Activated CD8-positive, alpha-beta memory T cell treated with anti-CD3 and anti-CD28 coated beads, Interleukin-2, amount 50 U/mL, for 4 hours (primary cell): ENCODE data around the gene ARHGAP4.
A peak's percentile ranks its signal among the peaks of the same experiment; 100 is the strongest.

Experiments used
- DNase-seq: peaks from one replicate; pipeline ENCODE4 v3.0.0-alpha.2; 2020

Gene ARHGAP4

DNA sequence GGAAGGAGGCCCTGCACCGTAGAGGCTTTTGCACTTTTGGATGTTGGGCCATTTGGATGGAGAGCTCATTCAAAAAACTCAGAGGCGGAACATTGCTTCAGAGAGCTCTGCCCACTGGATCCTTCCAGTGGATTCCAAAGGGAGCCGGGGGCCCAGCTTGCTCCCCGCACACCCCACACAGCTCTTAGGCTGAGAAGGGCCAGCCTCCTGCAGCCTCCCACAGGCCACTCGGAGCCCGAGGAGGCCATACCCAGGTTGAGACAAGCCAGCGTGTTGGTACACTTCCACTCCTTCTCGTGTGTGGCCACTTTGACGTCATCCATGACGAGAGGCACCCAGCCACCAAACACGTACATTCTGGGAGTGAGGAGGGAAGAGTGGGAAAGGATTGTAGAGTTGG, 35.2 kb upstream of the ARHGAP4 start:
- DNase-seq, result no peak

DNA sequence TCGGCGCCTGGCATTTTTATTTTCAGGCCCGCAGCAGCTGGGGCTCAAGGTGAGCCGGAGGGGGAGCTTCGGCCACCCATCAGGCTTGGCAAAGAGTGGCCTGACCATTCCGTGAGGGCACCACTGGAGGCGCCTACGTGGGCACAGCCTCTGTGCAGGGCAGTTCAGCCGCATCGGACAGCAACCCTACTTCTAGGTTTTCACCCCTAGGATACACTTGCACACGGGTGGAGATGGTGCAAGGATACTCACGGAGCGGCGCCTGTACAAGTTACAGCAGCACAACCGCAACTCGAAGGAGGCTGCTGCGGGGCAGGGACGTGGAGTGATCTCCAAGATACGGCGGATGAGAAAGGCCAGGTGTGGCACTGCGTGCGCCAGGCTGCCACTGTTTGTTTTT, 34.7 kb upstream of the ARHGAP4 start:
- no peak for DNase-seq

DNA sequence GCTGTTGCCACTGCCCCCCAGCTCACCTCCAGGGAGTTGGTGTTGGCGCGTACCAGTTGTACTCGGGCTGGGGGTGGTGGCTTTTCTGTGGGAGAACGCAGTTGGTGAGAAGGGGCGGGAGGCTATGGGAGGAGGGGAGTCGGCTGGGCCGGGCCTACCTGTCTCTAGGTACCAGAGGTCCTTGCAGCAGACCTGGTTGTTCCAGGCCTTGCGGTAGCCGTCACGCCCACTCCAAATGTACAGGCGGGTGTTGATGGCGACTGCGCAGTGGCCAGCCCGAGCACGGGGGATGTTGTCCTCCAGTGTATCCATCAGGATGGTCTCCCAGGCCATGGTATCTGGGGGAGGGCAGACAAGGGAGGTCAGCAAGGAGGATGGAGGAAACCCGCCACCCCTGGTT, 34.0 kb upstream of the ARHGAP4 start:
- DNase-seq, result no peak

DNA sequence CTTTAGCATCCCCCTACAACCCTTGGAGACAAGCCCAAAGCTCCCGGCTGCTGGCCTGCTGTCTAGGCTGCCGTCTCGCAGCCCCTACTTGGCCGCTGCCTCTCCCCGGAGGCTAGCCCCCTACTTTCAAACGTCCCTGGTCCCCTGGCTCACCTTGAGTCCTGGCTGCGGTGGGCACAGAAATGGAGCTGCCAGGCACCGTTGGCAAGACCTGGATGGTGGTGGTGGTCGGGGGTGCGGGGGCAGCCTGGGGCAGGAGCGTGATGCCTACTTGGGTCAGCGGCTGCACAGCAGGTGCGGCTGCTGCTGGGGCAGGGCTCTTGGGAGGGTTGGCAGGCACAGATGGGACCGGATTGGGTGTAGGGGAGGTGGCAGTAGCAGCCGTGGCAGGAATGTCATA, 33.6 kb upstream of the ARHGAP4 start:
- DNase-seq, result no peak

DNA sequence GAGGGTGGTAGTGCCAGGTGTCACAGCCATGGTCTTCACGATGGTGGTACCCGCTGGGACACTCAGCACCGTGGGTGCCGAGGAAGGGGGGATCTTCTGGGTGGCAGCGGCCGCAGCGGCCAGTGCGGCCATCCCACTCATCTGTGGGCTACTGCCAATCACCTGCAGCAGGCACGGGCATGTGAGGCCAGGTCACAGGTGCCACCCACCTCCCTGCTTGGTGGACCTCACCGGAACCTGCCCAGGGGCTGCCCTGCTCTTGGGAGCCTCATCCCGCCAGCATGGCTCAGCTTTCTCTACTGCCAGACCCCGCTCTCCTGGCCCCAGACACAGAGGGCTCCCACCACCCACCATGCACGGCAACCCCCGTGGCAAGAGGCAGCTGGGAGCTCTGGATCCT, 32.5 kb upstream of the ARHGAP4 start:
- no peak for DNase-seq

DNA sequence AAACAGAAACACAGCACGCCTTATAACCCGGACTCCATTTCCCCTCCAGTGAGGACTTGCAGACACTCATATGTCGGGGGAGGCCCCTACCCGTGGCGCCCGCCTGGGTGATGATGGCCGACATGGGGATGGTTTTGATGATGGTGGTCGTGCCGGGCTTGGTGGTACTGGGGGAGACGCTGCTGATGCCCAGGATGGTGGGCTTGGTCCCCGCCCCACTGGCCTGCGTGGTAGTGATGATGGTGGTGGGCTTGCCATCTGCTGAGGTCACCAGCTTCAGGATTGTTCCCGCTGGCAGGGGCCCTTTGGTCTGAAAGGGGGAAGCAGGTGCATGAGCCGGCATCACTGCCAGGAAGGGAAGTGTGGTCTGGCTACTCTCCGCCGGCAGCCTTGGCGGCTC, 31.2 kb upstream of the ARHGAP4 start:
- DNase-seq, result no peak

DNA sequence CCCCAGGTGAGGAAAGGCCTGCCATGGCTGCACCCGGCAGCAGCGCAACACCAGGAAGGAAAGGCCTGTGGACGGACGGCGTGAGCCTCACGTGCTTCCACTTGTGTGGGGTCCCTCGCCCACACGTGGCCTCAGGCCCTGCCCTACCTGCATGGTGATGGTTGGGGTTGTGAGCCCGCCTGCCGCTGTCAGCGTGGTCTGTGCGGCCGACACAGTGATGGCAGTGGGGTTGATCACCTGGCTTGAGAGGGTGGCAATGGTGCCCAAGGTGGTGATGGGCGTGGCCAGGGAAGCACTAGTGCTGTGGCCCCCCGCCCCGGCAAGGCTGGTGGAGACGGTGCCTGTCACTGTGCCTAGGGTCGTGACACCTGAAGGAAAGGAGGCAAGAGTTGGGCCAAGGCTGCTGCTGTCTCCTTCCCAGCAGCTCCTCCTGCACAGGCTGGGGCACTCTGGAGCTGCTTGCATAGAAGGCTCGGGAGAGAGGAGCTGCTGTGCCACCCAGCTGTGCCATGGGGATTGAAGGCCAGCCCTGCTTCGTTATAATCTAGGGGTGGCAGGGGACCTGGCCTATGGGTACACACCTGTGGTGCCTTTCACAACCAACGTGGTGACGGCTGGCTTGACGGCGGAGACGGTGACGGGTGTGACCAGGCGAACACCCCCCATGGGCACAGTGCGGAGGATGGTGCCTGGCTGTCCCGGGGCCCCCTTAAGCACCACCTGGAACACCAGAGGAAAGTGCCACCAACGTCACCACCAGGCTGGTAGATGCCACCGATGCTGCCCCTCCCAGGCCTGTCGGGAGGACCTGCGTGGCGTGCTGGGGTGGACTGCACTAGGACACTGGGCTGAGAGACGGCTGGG, 30.2 kb upstream of the ARHGAP4 start:
- no peak for DNase-seq

DNA sequence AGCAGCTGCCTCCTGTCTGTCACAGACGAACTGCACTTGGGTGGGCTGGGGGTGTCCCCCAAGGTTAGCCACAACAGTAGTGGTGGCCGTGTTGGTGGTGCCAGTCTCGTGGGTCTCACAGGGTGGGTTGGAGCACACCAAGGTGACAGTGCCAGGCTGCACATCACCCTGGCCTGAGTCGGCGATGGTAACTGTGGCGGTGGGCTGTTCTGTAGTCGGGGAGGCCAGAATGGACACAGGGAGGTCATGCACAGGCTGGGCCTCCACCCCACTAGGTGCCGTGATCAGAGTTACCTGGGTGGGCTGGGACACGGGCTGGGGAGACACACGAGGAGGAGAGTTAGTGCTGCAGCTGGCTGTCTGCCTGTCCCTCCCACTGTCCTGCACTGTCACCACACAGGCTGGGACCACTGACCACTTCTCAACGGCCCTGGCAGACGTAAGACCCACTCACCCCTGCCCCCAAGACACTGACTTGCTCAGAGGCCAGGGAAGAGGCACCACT, 29.2 kb upstream of the ARHGAP4 start:
- no peak for DNase-seq

DNA sequence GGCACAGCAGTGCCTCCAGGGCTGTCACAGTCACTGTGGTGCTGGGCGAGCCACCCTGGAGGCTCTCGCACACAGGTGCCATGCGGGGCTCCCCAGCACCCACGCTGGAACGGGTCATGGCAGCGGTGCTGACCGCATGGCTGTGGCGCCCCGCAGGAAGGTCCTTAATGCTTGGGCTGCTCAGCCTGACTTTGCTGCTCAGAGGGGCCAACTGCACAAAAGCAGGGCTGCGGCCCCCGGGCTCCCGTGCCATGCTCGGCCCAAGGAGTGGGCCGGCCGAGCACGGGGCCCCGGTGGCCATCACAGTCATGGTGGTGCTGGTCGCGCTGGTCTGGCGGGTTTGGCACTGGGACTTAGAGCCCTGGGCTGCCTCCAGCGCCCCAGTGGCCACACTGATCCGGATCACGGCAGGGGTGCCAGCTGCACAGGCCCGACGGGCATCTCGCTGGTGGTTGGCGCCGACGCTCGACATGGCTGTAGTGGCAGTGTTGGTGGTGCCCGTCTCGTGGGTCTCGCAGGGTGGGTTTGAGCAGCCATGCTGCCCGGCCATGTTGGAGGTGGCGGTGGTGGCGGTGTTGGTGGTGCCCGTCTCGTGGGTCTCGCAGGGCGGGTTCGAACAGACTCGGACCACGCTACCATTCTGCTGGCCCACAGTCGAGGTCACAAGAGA, 28.6 kb upstream of the ARHGAP4 start:
- no peak for DNase-seq

DNA sequence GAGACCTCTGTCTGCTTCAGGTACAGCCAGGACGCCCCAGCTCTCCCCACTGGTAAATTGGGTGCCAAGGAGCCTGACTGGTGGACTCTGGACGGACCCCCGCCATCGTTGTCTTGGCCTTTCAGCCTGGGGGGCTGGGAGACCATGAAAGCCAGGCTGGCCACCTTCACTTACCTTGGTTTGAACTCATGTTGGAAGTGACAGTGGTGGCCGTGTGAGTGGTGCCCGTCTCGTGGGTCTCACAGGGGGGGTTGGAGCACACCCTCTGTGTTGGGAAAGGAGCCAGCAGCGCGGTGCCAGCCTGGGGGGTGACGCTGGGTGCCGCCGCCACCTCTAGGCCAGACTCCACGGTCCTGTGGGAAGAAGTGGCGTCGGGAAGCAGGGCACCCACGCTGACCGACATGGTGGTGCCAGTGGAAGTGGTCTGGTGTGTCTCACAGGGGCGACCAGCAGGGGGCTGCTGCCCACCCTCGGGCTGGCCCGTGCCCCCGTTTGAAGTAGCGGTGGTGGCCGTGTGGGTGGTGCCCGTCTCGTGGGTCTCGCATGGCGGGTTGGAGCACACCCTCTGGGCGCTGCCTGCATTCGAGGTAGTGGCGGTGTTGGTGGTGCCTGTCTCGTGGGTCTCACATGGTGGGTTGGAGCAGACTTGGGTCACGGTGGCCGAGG, 28.0 kb upstream of the ARHGAP4 start:
- no peak for DNase-seq

DNA sequence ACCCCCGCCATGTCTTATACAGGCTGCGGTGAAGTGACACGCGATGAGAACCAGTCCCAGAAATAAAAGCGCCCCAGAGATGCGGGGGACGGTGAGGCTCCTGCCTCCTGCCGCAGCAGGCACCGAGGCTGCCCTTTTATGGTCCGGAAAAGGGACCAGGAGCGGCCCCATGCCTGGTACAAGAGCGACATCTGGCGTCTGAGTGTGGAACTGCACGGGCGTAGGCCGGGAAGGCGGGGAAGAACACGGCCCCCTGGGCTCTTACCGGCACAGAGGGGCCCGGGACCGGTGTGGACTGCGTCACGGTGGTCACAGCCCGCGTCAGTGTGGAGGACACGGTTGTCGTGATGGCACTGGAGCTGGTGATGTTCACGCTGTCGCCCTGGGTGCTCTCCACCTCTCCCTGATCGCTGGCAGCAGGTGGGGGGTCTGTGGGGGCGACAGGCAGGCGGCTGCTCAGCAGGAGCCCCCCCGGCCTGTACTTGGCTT, 27.3 kb upstream of the ARHGAP4 start:
- DNase-seq, result peak; percentile 83

DNA sequence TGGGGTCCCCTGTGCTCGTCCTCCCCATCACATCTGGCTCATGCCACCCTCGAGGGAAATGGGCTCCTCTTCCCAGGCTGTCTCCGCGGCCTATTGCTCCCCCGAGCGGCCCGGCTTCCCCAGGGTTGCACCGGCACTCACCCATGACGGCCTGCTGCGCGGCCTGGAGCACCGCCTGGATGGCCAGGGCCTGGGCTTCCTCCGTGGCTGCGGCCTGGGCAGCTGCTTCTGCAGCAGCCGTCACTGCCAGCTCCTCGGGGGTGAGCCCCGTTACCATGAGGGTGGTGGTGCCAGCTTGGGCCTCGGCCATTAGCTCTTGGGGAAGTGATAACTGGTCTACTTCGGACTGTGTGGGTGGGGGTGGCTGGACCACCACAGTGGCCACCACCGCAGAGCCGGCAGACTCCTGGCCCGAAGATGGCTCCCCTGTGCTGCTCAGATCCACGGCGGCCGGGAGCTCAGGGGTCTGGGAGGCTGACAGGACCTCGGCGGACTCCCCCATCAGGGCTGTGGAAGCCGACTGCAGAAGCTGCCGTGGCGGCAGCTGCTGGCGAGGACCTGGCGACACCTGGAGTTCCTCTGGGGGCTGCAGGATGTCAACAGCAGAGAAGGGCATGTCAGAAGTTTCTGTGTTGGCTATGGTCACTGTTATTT, 26.4 kb upstream of the ARHGAP4 start:
- DNase-seq, result no peak

DNA sequence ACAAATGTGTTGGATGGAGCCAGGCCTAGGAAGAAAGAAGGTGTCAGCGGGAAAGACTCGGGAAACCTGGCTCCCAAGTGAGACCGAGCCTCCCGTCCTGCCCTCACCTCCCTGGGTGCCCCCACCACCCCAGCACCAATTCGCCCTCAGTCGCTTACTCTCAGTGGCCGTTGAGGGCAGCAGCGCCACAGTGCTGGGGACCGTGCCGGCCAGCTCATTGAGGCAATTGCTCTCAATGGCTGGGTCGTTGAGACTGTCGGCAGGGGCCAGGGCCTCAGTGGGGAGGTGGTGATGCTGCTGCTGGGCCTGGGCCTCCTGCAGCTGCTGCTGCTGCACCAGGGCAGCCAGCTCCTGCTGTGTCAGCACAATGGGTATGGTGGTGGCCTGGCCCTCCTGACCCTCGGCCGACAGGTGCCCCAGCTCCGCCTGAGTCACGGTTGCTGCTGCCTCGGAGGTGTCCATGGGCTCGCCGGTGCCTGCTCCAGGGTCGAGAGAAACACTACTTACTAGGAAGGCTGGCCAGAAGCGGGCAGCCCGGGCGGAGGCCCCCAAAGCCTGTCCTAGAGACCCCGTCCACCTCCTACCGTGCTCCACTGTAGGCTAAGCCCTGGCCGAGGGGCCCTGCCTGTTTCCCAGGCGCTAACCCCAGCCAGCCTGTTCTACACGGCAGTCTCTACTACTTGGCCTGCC, 25.8 kb upstream of the ARHGAP4 start:
- no peak for DNase-seq

DNA sequence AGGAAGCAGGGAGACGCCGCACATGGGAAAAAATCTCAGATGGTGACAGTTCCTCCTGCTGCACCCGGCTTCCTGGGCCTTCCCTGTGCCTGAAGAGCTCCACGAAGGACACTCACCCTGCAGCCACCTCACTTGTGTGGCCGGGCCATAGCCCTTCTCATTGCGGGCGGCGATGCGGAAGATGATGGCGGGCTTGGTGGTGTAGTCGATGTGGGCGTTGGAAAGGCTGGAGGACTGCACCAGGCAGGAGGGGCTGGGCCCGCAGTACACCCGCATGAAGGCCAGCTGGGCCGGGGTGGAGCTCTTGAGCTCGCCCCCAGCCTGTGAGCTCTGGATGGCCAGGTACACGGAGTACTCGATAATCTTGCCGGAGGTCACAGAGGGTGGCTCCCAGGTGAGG, 24.1 kb upstream of the ARHGAP4 start:
- no peak for DNase-seq

DNA sequence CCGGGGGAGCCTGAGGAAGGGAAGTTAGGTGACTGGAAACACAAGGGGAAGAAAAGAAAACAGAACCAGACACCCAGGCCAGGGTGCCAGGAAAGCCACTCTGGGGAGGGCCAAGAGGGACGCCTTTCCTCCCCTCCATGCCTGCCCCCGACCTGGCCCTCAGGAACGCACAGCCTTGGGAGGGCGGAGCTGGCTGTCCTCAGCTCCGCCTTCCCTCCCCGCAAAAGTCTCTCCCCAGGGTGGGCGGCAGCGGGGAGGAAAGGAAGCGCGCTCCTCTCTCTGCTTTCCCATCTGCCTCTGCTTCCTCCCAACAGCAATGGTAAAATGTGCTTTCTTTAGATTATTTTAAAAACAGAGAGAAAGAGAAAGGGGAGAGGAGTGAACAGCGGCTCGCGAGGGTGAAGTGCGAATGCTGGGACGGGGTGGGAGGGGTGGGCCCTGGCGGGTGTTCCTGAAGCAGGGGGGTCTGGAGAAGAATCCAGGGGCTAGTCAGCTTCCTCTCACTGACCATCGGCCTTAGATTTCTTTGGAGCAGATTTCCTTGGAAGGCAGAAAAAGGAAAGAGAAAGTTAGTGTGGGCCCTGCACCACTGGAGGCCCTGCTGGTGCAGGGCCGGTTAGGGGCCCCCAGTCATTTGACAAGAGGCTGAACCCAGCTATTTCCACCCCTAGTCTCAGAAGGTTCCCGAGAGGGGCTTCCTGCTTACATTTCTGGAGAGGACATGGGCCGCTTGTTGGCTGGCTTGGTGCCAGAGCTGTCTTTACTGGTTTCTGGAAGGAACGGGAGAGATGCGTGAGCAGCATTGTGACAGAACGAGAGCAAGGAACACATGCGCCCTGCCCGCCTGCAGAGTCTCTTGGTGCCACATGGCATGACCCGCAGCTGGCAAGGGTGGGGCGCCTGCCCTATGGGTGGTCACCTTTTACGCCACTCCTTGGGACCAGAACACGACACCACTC, 23.1 kb upstream of the ARHGAP4 start:
- DNase-seq, result no peak

DNA sequence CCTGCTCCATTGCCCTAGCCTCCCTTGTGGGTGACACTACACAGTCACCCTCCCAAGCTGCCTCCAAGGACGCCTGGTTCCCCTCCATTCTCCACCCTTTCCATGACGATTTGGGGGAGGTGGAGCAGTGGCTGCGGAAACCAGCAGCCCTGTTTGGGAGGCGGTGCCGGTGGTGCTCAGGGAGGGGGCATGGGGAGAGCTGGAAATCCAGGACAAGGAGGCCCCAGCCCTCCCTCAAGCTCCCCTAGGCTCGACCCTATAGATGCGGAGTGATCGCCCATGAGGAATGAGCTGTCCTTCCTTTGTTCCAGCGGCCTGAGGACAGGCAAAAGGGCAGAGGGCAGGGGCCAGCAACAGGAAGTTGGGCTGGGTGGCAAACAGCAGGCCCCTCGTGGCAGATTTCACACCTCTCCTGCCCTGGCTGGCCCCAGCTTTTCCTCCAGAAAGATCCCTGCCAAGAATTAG, 22.0 kb upstream of the ARHGAP4 start:
- DNase-seq, result no peak

DNA sequence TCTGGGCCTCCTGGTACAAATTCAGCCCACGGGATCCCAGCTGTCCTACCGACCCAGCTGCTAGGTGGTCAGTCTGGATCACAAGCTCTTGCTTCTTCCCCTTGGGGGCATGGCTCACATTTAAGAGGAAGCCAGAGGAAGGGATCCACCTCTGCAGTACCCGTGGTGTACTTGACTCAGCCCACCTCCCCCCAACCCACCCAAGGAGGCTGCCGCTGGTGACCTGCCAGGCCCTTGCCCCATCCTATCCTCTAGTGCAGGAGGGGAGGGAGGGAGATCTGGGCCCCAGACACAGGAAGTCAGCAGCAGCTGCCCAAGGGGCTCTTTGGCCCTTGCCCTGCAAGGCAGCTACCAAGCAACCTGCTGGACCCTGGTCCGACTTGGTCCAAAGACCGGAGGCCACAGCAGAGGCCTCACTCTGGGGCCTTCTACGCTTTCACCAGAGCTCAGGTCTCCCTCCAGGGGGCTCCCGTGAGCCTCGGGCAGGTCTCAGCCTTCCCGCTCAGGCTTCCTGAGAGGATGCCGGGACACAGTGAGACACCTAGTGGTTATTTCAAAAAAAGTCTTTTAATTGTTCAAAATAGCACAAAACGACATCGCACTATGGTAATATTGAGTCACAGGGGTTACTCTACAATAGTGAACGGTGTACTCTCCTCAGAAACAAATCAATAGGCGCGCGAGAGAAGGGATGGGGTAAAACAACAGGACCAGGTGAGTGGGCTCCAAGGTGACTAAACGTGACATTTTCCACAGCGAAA, 21.1 kb upstream of the ARHGAP4 start:
- DNase-seq, result peak; percentile 78

DNA sequence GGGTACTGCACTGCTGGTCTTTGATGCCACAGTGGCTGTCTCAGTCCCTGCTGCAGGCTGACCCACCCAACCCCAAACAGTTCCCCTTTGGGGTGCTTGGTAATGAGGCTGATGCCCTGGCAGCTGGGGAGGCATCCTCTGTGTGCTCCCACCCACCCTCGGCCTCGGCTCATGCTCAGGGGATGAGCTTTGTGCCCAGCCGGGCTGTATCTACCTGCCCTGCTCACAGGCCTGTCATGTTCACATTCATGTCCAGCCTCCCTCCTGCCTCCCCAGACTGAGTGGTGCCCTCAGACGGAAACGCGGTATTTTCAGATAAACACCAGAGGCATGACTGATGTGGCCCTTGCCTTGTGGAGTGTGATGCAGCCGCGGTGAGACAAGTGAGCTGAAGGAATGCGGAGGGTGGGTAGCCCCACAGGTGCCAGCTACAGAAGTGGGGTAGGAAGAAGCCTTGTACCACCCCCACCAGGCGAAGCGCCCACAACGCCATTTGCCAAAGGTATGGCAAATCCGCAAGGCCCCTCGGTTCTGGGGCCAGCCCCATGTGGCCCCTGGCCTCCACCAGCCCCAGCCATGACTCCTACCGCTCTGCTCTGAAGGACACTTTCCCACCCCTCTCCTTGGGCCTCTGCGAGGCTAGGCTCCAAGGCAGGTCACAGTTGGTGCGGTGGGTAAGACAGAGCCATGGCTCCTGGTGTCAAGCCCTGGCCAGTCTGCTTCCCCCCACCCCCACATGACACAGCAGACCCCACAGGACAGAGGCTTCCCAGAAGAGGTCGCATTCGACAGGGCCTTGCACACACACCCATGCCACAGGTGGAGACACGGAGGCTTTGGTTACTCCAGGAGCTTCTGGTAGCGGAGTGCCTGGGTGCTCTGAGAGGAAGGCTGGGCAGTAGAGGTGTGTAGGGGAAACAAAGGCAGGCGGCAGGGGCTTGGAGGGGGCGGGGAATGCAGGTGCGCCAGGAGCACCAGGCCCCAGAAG, 20.2 kb upstream of the ARHGAP4 start:
- no peak for DNase-seq

DNA sequence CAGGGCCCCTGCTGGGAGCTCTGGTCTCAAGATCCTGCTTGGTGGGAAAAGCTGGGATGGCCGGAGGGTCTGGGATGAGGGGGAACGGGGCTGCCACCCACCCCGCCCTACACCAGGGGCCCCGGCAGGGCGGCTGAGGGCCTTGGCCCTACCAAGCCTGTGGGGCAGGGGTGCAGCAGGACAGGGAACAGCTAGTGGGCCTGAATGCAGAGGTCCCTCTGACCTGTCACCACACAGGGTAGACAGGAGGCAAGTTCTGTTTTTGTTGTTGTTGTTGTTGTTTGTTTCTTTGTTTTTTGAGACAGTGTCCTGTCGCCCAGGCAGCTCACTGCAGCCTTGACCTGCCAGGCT, 18.7 kb upstream of the ARHGAP4 start:
- no peak for DNase-seq
